ENCODE results near the gene TNN.
"Not testable (repeated sequence)": the region's sequence is repeated elsewhere in the genome, so short reads cannot be mapped to it uniquely, and the experiment has no call there.

The TNN gene

DNA sequence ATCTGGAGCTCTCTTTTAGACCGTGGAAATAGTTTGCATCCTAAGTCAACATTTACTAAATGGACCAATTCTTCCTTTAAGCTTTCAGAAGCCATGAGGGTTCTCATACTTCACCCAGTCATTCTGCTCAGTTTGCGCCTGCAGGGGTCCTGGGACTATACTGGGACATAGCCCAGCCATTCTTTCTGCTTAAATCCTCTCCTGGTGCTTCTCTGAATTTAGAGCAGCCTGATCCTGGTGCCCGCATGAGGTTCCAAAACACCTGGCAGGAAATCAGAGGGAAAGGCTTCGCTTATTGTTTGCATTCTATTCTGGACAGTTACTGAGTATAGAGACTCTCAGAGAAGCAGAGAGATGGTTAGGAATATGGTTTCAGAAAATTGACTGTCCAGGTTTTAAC is 27.0 kb downstream of the TNN start:
- H3K4me3 ChIP-seq (ENCODE audit: low read depth, low read length): no peak overlapping the region
- no peak for DNase-seq (ENCODE audit: low read depth)
- no peak for TF ChIP-seq CTCF (IDR thresholded peaks at IDR 0.05; ENCODE audit: insufficient read depth, low read depth, low read length, missing control alignments)

GRCh38 chr1:175095069-175095468 is 27.4 kb downstream of the TNN start:
- no peak for DNase-seq (ENCODE audit: low read depth)
- TF ChIP-seq CTCF (IDR thresholded peaks at IDR 0.05; ENCODE audit: insufficient read depth, low read depth, low read length, missing control alignments): no peak
- no peak overlapping the region for H3K4me3 ChIP-seq (ENCODE audit: low read depth, low read length)

- DNase-seq (ENCODE audit: low read depth): no peak
- no peak overlapping the region for H3K4me3 ChIP-seq (ENCODE audit: low read depth, low read length)
- TF ChIP-seq CTCF (IDR thresholded peaks at IDR 0.05; ENCODE audit: insufficient read depth, low read depth, low read length, missing control alignments): no peak
Observed at GRCh38 chr1:175095978-175096607, 28.5 kb downstream of the TNN start.

DNA sequence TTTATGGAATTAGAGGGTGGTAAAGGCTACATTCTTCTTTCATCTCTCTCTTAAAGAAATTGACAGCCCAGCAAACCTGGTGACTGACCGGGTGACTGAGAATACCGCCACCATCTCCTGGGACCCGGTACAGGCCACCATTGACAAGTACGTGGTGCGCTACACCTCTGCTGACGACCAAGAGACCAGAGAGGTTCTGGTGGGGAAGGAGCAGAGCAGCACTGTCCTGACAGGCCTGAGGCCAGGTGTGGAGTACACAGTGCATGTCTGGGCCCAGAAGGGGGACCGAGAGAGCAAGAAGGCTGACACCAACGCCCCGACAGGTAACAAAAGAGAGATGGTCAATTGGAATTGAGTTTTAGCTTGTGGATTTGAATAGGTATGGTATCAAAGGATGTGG is 29.7 kb downstream of the TNN start:
- TF ChIP-seq CTCF (IDR thresholded peaks at IDR 0.05; ENCODE audit: insufficient read depth, low read depth, low read length, missing control alignments): no peak
- H3K4me3 ChIP-seq (ENCODE audit: low read depth, low read length): no peak overlapping the region
- no peak for DNase-seq (ENCODE audit: low read depth)

DNA sequence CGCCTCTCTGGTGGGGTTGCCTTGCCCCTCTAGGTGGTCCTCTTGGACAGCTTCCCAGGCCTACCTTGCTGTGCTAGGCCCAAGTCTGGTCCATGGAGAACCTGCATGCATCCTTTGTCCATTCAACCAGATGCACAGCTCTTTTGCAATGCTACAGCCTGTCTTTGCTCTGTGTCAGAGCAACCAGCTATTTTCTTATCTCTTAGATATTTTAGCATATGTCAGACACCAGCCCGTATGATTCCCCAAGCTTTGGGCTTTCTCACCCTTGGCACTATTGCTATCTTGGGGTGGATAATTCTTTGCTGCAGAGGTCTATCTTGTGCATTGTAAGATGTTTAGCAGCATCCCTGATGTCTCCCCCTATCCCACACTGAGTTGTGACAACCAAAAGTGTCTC is 32.3 kb downstream of the TNN start:
- H3K4me3 ChIP-seq (ENCODE audit: low read depth, low read length): no peak overlapping the region
- DNase-seq (ENCODE audit: low read depth): no peak
- TF ChIP-seq CTCF (IDR thresholded peaks at IDR 0.05; ENCODE audit: insufficient read depth, low read depth, low read length, missing control alignments): no peak

DNA sequence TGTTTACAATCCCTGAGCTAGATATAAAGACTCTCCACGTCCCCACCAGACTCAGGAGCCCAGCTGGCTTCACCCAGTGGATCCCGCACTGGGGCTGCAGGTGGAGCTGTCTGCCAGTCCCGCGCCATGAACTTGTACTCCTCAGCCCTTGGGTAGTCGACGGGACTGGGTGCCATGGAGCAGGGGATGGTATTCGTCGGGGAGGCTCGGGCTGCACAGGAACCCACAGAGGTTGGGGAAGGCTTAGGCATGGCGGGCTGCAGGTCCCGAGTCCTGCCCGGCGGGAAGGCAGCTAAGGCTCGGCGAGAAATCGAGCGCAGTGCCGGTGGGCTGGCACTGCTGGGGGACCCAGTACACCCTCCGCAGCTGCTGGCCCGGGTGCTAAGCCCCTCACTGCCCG is 34.5 kb downstream of the TNN start:
- H3K4me3 ChIP-seq (ENCODE audit: low read depth, low read length); DNase-seq (ENCODE audit: low read depth): not testable (repeated sequence)

DNA sequence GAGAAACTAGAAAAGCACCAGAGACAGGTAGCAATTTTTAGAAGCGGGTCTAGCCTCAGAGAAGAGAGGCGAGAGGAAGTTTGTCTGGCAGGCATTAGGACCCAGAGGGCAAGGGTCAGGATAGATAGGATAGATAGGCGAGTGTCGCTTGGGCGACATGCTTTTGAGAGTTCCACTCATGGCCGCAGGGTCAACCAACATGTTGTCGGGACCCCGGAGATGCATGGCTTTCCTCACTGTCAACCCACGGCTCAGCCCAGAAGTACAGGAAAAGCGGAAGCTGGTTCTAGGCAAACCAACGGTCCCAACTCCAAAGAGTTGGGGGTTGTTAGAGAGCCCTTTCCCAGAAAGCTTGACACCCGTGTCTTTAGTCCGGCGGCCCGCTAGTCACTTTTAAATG is 38.9 kb downstream of the TNN start:
- not testable (repeated sequence) for H3K4me3 ChIP-seq (ENCODE audit: low read depth, low read length); DNase-seq (ENCODE audit: low read depth)

- not testable (repeated sequence) for H3K4me3 ChIP-seq (ENCODE audit: low read depth, low read length); DNase-seq (ENCODE audit: low read depth)
Observed at GRCh38 chr1:175108331-175108820, 40.7 kb downstream of the TNN start.

Measured in GM12865 (cell line).